Measurements from ENCODE around the gene VAT1L. TPM values are rescaled to one million over a fixed set of nuclear protein-coding genes. Genes with fewer than 3 reads are reported as not detected.

VAT1L gene
- total RNA-seq, 1 experiment from 2014 or later, result 19.1 TPM

GRCh38 chr16:77897129-77897437, 108.7 kb downstream of the VAT1L start (continued):
- TF ChIP-seq MAX (CRISPR knock-in tag; IDR thresholded peaks at IDR 0.05) (no peak), TEAD4 (CRISPR knock-in tag; IDR thresholded peaks at IDR 0.05) (no peak), SOX15 (CRISPR knock-in tag; IDR thresholded peaks at IDR 0.05) (no peak), ATF3 (CRISPR knock-in tag; conservative IDR thresholded peaks at IDR 0.05) (no peak), FOXK1 (CRISPR knock-in tag; IDR thresholded peaks at IDR 0.05) (no peak), USF2 (CRISPR knock-in tag; IDR thresholded peaks at IDR 0.05) (no peak), ZNF416 (CRISPR knock-in tag; IDR thresholded peaks at IDR 0.05) (no peak), ZNF232 (CRISPR knock-in tag; IDR thresholded peaks at IDR 0.05) (no peak), SP1 (CRISPR knock-in tag; conservative IDR thresholded peaks at IDR 0.05) (no peak), NFATC4 (CRISPR knock-in tag; IDR thresholded peaks at IDR 0.05) (no peak), EMX1 (CRISPR knock-in tag; IDR thresholded peaks at IDR 0.05) (no peak), RELA (CRISPR knock-in tag; IDR thresholded peaks at IDR 0.05; ENCODE audit: borderline replicate concordance) (no peak), NFE2L1 (CRISPR knock-in tag; IDR thresholded peaks at IDR 0.05) (no peak)

GRCh38 chr16:77897831-77898605, 109.7 kb downstream of the VAT1L start:
- DNase-seq (ENCODE audit: low spot score), result no peak
- ChIA-PET CTCF (interaction anchor here (0.7 kb wide), 1 partner anchor 11 kb away, joined by 3 read pairs; no protein-coding TSS in a partner anchor), POLR2A (no interaction called here)
- no peaks in the 10 kb centered on the region for H3K36me3 Mint-ChIP-seq
- ATAC-seq, result no peak
- H3K27ac Mint-ChIP-seq, result no peak overlapping the region
- H3K4me1 Mint-ChIP-seq, result peaks cover 30% of the 10 kb centered on the region
- no peaks in the 10 kb centered on the region for H3K9me3 Mint-ChIP-seq
- H3K27me3 Mint-ChIP-seq (ENCODE audit: low read depth), result no peaks in the 10 kb centered on the region
- no peak overlapping the region for H3K4me3 Mint-ChIP-seq
- TF ChIP-seq IRF2 (CRISPR knock-in tag; IDR thresholded peaks at IDR 0.05; ENCODE audit: borderline replicate concordance, low read depth) (no peak), CBFB (CRISPR knock-in tag; IDR thresholded peaks at IDR 0.05; ENCODE audit: low read depth) (no peak), ZNF219 (CRISPR knock-in tag; IDR thresholded peaks at IDR 0.05; ENCODE audit: borderline replicate concordance) (no peak), E2F4 (CRISPR knock-in tag; IDR thresholded peaks at IDR 0.05; ENCODE audit: borderline replicate concordance, low read depth) (no peak), ZNF138 (CRISPR knock-in tag; conservative IDR thresholded peaks at IDR 0.05) (no peak), ARID4B (CRISPR knock-in tag; IDR thresholded peaks at IDR 0.05; ENCODE audit: borderline replicate concordance) (no peak), STAT6 (CRISPR knock-in tag; conservative IDR thresholded peaks at IDR 0.05; ENCODE audit: low read depth) (no peak), HMGXB4 (CRISPR knock-in tag; IDR thresholded peaks at IDR 0.05) (no peak), ZNF671 (CRISPR knock-in tag; IDR thresholded peaks at IDR 0.05) (no peak), PREB (CRISPR knock-in tag; IDR thresholded peaks at IDR 0.05; ENCODE audit: borderline replicate concordance) (no peak), NFE2L1 (CRISPR knock-in tag; IDR thresholded peaks at IDR 0.05) (no peak), SP1 (CRISPR knock-in tag; conservative IDR thresholded peaks at IDR 0.05) (no peak), NR1H2 (CRISPR knock-in tag; IDR thresholded peaks at IDR 0.05) (no peak), SMAD4 (CRISPR knock-in tag; IDR thresholded peaks at IDR 0.05) (no peak)
